ENCODE results near the gene IL10RB. TPM values are rescaled to one million over a fixed set of nuclear protein-coding genes. Genes with fewer than 3 reads are reported as not detected.

Gene IL10RB
- total RNA-seq, 4 donors from 2014 or later: 17.5 to 27.3 (median 21.3) TPM

GRCh38 chr21:33232291-33233034 lies 33.7 kb upstream of the IL10RB start:
- Histone ChIP-seq H3K9me3 (no peaks in the 10 kb centered on the region), H3K4me1 (peaks cover 0 to 69% (median 30%) of the 10 kb centered on the region in 4 donors), H3K27me3 (no peaks in the 10 kb centered on the region), H3K27ac (peak overlapping the region; percentile 37 to 98 (median 72)), H3K36me3 (no peaks in the 10 kb centered on the region), H3K4me3 (peak overlapping the region in 2 of 4 donors; percentile 90 to 100)
- DNase-seq (ENCODE audit: low spot score in 2 of 2): no peak
- 30 to 31% methylated on average over 5 of the region's 5 CpGs for WGBS, 2 donors
- TF ChIP-seq CTCF (IDR thresholded peaks at IDR 0.05) (no peak), EP300 (IDR thresholded peaks at IDR 0.05) (no peak), POLR2A (IDR thresholded peaks at IDR 0.05) (no peak)

DNA sequence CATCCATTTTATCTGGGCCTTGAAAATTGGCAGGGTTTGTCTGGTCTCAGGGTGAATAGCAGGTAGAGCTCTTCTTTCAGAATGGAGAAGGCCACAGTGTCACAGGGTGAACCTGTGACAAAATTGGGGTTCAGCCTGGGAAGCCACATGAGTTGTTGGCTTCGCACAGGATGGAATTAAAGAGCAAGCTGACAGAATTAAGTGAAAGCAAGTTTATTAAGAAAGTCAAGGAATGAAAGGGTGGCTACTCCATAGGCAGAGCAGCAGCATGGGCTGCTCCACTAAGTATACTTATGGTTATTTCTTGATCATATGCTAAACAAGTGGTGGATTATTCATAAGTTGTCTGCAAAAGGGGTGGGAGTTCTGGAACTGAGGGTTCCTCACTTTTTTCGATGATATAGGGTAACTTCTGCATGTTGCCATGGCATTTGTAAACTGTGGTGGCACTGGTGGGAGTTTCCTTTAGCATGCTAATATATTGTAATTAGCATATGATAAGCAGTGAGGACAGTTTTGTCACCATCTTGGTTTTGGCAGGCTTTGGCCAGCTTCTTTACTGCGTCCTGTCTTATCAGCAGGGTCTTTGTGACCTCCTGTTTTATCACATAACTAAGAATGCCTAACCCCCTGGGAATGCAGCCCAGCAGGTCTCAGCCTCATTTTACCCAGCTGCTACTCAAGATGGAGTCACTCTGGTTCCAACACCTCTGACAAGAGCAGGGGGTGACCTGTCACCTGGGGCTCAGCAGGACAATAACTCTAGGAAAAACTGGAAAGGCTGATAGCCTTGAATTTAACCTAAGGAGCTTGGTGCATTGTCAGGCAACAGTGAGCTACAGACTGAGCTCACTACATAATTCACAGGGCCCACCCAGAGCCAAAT lies 31.3 kb upstream of the IL10RB start:
- DNase-seq (ENCODE audit: low spot score in 2 of 2): no peak
- H3K27me3 ChIP-seq: no peaks in the 10 kb centered on the region
- peak overlapping the region in 3 of 4 donors; percentile 10 to 98 (median 94) for H3K27ac ChIP-seq
- H3K9me3 ChIP-seq: no peaks in the 10 kb centered on the region
- no peak overlapping the region for H3K4me3 ChIP-seq
- peaks cover 0 to 81% (median 40%) of the 10 kb centered on the region in 4 donors for H3K4me1 ChIP-seq
- no peaks in the 10 kb centered on the region for H3K36me3 ChIP-seq
- 80 to 84% methylated on average over 3 of the region's 3 CpGs for WGBS, 2 donors
- no peak for TF ChIP-seq EP300 (IDR thresholded peaks at IDR 0.05)
- TF ChIP-seq CTCF (IDR thresholded peaks at IDR 0.05): no peak
- no peak for TF ChIP-seq POLR2A (IDR thresholded peaks at IDR 0.05)

DNA sequence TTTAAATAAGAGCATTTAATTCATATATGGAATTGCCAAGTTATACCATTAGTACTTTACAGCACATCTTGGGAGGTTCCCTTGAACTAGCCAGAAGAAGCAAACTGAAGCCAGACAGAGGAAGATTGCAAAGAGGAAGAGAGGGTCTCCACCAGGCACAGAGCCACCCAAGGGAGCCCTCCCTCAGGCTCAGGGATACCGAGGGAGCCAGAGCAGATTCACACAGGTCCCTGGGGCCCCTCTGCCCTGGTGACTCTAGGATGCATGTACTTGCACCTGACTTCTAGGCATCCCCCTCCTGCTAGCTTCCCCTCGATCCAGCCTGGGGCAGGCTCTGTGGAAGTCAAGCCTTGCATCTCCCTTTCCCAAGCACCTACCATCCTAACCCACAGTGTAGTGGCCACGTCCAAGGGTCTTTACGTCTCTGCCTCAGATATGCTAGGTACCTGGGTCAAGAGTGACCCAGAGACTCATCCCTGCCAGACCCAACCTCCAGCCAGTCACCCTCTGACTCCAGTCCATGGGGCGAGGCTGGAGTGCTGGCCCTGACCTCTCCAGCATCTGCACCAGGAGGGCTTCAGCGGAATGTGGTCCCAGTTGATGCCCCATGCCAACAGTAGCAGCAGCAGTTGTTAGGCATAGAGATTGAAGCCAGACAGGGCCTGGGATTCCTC lies 30.0 kb upstream of the IL10RB start:
- Histone ChIP-seq H3K27me3 (no peaks in the 10 kb centered on the region), H3K9me3 (no peaks in the 10 kb centered on the region), H3K4me3 (no peak overlapping the region), H3K4me1 (peaks cover 0 to 83% (median 39%) of the 10 kb centered on the region in 4 donors), H3K27ac (no peak overlapping the region), H3K36me3 (no peaks in the 10 kb centered on the region)
- 97 to 98% methylated on average over 6 of the region's 6 CpGs for WGBS, 2 donors
- TF ChIP-seq POLR2A (IDR thresholded peaks at IDR 0.05): no peak
- TF ChIP-seq EP300 (IDR thresholded peaks at IDR 0.05): no peak
- TF ChIP-seq CTCF (IDR thresholded peaks at IDR 0.05): no peak
- no peak for DNase-seq (ENCODE audit: low spot score in 2 of 2)

- H3K27ac ChIP-seq: no peak overlapping the region
- no peak for DNase-seq (ENCODE audit: low spot score in 2 of 2)
- no peaks in the 10 kb centered on the region for H3K27me3 ChIP-seq
- H3K36me3 ChIP-seq: peaks cover 0 to 2% (median 0%) of the 10 kb centered on the region in 3 donors
- no peak overlapping the region for H3K4me3 ChIP-seq
- 55 to 64% methylated on average over 2 of the region's 2 CpGs for WGBS, 2 donors
- no peak for TF ChIP-seq EP300 (IDR thresholded peaks at IDR 0.05)
- no peak for TF ChIP-seq CTCF (IDR thresholded peaks at IDR 0.05)
- TF ChIP-seq POLR2A (IDR thresholded peaks at IDR 0.05): no peak
- H3K4me1 ChIP-seq: peaks cover 0 to 78% (median 36%) of the 10 kb centered on the region in 4 donors
- H3K9me3 ChIP-seq: no peaks in the 10 kb centered on the region
Measured at GRCh38 chr21:33236766-33237165, 29.4 kb upstream of the IL10RB start.
